GM19438 (cell line): ENCODE data around the gene PIP4K2A.

ENCODE experiments used
- ATAC-seq: cut with Tn5 transposase; IDR thresholded peaks from one replicate; pipeline ENCODE4 v1.9.1; 2021; ENCODE audit warnings: low read depth; ENCODE audit not compliant: unreplicated experiment

The PIP4K2A gene

GRCh38 chr10:22625516-22626290 lies 88.7 kb downstream of the PIP4K2A start:
- no peak for ATAC-seq

- ATAC-seq, result no peak
Observed at GRCh38 chr10:22624287-22624738, 90.1 kb downstream of the PIP4K2A start.

GRCh38 chr10:22623633-22624253 lies 90.6 kb downstream of the PIP4K2A start:
- ATAC-seq, result no peak

- no peak for ATAC-seq
Observed at GRCh38 chr10:22622242-22622806, 92.1 kb downstream of the PIP4K2A start.

- no peak for ATAC-seq
Observed at GRCh38 chr10:22621726-22622125, 92.7 kb downstream of the PIP4K2A start.

- ATAC-seq, result no peak
Observed at GRCh38 chr10:22620929-22621328, 93.4 kb downstream of the PIP4K2A start.

GRCh38 chr10:22620140-22620857 lies 94.1 kb downstream of the PIP4K2A start:
- no peak for ATAC-seq

GRCh38 chr10:22619101-22619500 lies 95.3 kb downstream of the PIP4K2A start:
- ATAC-seq, result no peak

GRCh38 chr10:22618078-22618785 lies 96.1 kb downstream of the PIP4K2A start:
- no peak for ATAC-seq

GRCh38 chr10:22617516-22617915 lies 96.9 kb downstream of the PIP4K2A start:
- ATAC-seq, result no peak

- no peak for ATAC-seq
Observed at GRCh38 chr10:22617051-22617450, 97.3 kb downstream of the PIP4K2A start.

- peak; percentile 67 for ATAC-seq
Observed at GRCh38 chr10:22615819-22616499, 98.4 kb downstream of the PIP4K2A start.

- no peak for ATAC-seq
Observed at GRCh38 chr10:22615101-22615500, 99.3 kb downstream of the PIP4K2A start.

GRCh38 chr10:22613011-22613410 lies 101.4 kb downstream of the PIP4K2A start:
- ATAC-seq, result no peak

- no peak for ATAC-seq
Observed at GRCh38 chr10:22612318-22612717, 102.1 kb downstream of the PIP4K2A start.

- peak; percentile 52 for ATAC-seq
Observed at GRCh38 chr10:22611425-22612115, 102.8 kb downstream of the PIP4K2A start.

- ATAC-seq, result no peak
Observed at GRCh38 chr10:22610610-22611009, 103.8 kb downstream of the PIP4K2A start.

- ATAC-seq, result no peak
Observed at GRCh38 chr10:22609719-22610465, 104.5 kb downstream of the PIP4K2A start.

- ATAC-seq, result no peak
Observed at GRCh38 chr10:22609251-22609650, 105.1 kb downstream of the PIP4K2A start.
